ENCODE measurements around the gene SETD6. TPM values are rescaled to one million over a fixed set of nuclear protein-coding genes. Genes with fewer than 3 reads are reported as not detected.
"Not testable (repeated sequence)": the region's sequence is repeated elsewhere in the genome, so short reads cannot be mapped to it uniquely, and the experiment has no call there.

SETD6 gene
- total and polyA plus RNA-seq, 2 donors from 2014 or later = 13.7 to 25.0 TPM

GRCh38 chr16:58551496-58551895, 36.2 kb downstream of the SETD6 start:
- TF ChIP-seq CTCF (IDR thresholded peaks at IDR 0.05; ENCODE audit: borderline replicate concordance, extremely low read depth, insufficient read depth) = no peak
- DNase-seq (no peak), FAIRE-seq (no peak)
- intact Hi-C loops (cut with DNase I) = no loop called here
- Histone ChIP-seq H3K9me3 (ENCODE audit: control insufficient read depth in 2 of 3, insufficient read depth in 1 of 3, low read length in 3 of 3) (no peaks in the 10 kb centered on the region), H3K27ac (ENCODE audit: low read depth in 2 of 2, low read length in 2 of 2) (no peak overlapping the region), H3K36me3 (ENCODE audit: control insufficient read depth in 2 of 3, insufficient read depth in 3 of 3, low read length in 3 of 3) (peaks cover 6 to 72% (median 46%) of the 10 kb centered on the region in 3 donors), H3K4me3 (ENCODE audit: low read length in 3 of 3) (no peak overlapping the region), H3K4me1 (ENCODE audit: control insufficient read depth in 2 of 3, insufficient read depth in 2 of 3, low read depth in 1 of 3, low read length in 3 of 3) (no peaks in the 10 kb centered on the region), H3K27me3 (ENCODE audit: control insufficient read depth, insufficient read depth, low read length) (no peaks in the 10 kb centered on the region), H3K9ac (ENCODE audit: low read length in 3 of 3) (no peak overlapping the region)

- peaks cover 10 to 61% (median 39%) of the 10 kb centered on the region in 3 donors for H3K36me3 ChIP-seq (ENCODE audit: control insufficient read depth in 2 of 3, insufficient read depth in 3 of 3, low read length in 3 of 3)
- no peaks in the 10 kb centered on the region for H3K9me3 ChIP-seq (ENCODE audit: control insufficient read depth in 2 of 3, insufficient read depth in 1 of 3, low read length in 3 of 3)
- DNase-seq = no peak
- intact Hi-C loops (cut with DNase I) = no loop called here
- no peak overlapping the region for H3K4me3 ChIP-seq (ENCODE audit: low read length in 3 of 3)
- no peak overlapping the region for H3K27ac ChIP-seq (ENCODE audit: low read depth in 2 of 2, low read length in 2 of 2)
- no peaks in the 10 kb centered on the region for H3K27me3 ChIP-seq (ENCODE audit: control insufficient read depth, insufficient read depth, low read length)
- no peak for FAIRE-seq
- no peaks in the 10 kb centered on the region for H3K4me1 ChIP-seq (ENCODE audit: control insufficient read depth in 2 of 3, insufficient read depth in 2 of 3, low read depth in 1 of 3, low read length in 3 of 3)
- no peak for TF ChIP-seq CTCF (IDR thresholded peaks at IDR 0.05; ENCODE audit: borderline replicate concordance, extremely low read depth, insufficient read depth)
- no peak overlapping the region for H3K9ac ChIP-seq (ENCODE audit: low read length in 3 of 3)
Measured at GRCh38 chr16:58556678-58557077, 41.4 kb downstream of the SETD6 start.

GRCh38 chr16:58563235-58563634, 47.9 kb downstream of the SETD6 start:
- no peak for TF ChIP-seq CTCF (IDR thresholded peaks at IDR 0.05; ENCODE audit: borderline replicate concordance, extremely low read depth, insufficient read depth)
- Histone ChIP-seq H3K9ac (ENCODE audit: low read length in 3 of 3) (no peak overlapping the region), H3K4me1 (ENCODE audit: control insufficient read depth in 2 of 3, insufficient read depth in 2 of 3, low read depth in 1 of 3, low read length in 3 of 3) (no peaks in the 10 kb centered on the region), H3K36me3 (ENCODE audit: control insufficient read depth in 2 of 3, insufficient read depth in 3 of 3, low read length in 3 of 3) (peaks cover 7 to 47% (median 15%) of the 10 kb centered on the region in 3 donors), H3K9me3 (ENCODE audit: control insufficient read depth in 2 of 3, insufficient read depth in 1 of 3, low read length in 3 of 3) (no peaks in the 10 kb centered on the region), H3K4me3 (ENCODE audit: low read length in 3 of 3) (no peak overlapping the region), H3K27me3 (ENCODE audit: control insufficient read depth, insufficient read depth, low read length) (no peaks in the 10 kb centered on the region), H3K27ac (ENCODE audit: low read depth in 2 of 2, low read length in 2 of 2) (no peak overlapping the region)
- FAIRE-seq = no peak
- intact Hi-C loops (cut with DNase I) = no loop called here
- DNase-seq = no peak

- TF ChIP-seq CTCF (IDR thresholded peaks at IDR 0.05; ENCODE audit: borderline replicate concordance, extremely low read depth, insufficient read depth) = no peak
- no peak overlapping the region for H3K4me3 ChIP-seq (ENCODE audit: low read length in 3 of 3)
- H3K9ac ChIP-seq (ENCODE audit: low read length in 3 of 3) = no peak overlapping the region
- H3K27ac ChIP-seq (ENCODE audit: low read depth in 2 of 2, low read length in 2 of 2) = no peak overlapping the region
- FAIRE-seq (no peak), DNase-seq (no peak)
- H3K4me1 ChIP-seq (ENCODE audit: control insufficient read depth in 2 of 3, insufficient read depth in 2 of 3, low read depth in 1 of 3, low read length in 3 of 3) = no peaks in the 10 kb centered on the region
- peaks cover 5 to 41% (median 10%) of the 10 kb centered on the region in 3 donors for H3K36me3 ChIP-seq (ENCODE audit: control insufficient read depth in 2 of 3, insufficient read depth in 3 of 3, low read length in 3 of 3)
- intact Hi-C loops (cut with DNase I) = no loop called here
- no peaks in the 10 kb centered on the region for H3K27me3 ChIP-seq (ENCODE audit: control insufficient read depth, insufficient read depth, low read length)
- no peaks in the 10 kb centered on the region for H3K9me3 ChIP-seq (ENCODE audit: control insufficient read depth in 2 of 3, insufficient read depth in 1 of 3, low read length in 3 of 3)
Measured at GRCh38 chr16:58563775-58564174, 48.5 kb downstream of the SETD6 start.

- H3K27me3 ChIP-seq (ENCODE audit: control insufficient read depth, insufficient read depth, low read length); H3K9ac ChIP-seq (ENCODE audit: low read length in 3 of 3); FAIRE-seq; H3K4me3 ChIP-seq (ENCODE audit: low read length in 3 of 3); H3K4me1 ChIP-seq (ENCODE audit: control insufficient read depth in 2 of 3, insufficient read depth in 2 of 3, low read depth in 1 of 3, low read length in 3 of 3); DNase-seq; H3K27ac ChIP-seq (ENCODE audit: low read depth in 2 of 2, low read length in 2 of 2); H3K9me3 ChIP-seq (ENCODE audit: control insufficient read depth in 2 of 3, insufficient read depth in 1 of 3, low read length in 3 of 3); intact Hi-C loops (cut with DNase I): not testable (repeated sequence)
- H3K36me3 ChIP-seq (ENCODE audit: control insufficient read depth in 2 of 3, insufficient read depth in 3 of 3, low read length in 3 of 3) = peaks cover 0 to 33% (median 5%) of the 10 kb centered on the region in 3 donors
Measured at GRCh38 chr16:58565697-58566096, 50.4 kb downstream of the SETD6 start.
